Fibroblast of peridontal ligament (primary cell): ENCODE results near the gene PBRM1.
A peak's percentile ranks its signal among the peaks of the same experiment; 100 is the strongest.

ENCODE experiments used
- DNase-seq: peaks from one replicate; pipeline ENCODE4 v3.0.0-alpha.2; 2010; ENCODE audit errors: extremely low read depth

Gene PBRM1

GRCh38 chr3:52509753-52510328 is 175.9 kb downstream of the PBRM1 start:
- no peak for DNase-seq

- peak; percentile 49 for DNase-seq
Observed at GRCh38 chr3:52507359-52507758, 178.4 kb downstream of the PBRM1 start.

- no peak for DNase-seq
Observed at GRCh38 chr3:52506266-52506966, 179.3 kb downstream of the PBRM1 start.

- DNase-seq, result no peak
Observed at GRCh38 chr3:52504977-52505376, 180.7 kb downstream of the PBRM1 start.

- no peak for DNase-seq
Observed at GRCh38 chr3:52503788-52504424, 181.8 kb downstream of the PBRM1 start.

GRCh38 chr3:52502808-52503350 is 182.8 kb downstream of the PBRM1 start:
- no peak for DNase-seq

GRCh38 chr3:52502001-52502400 is 183.7 kb downstream of the PBRM1 start:
- no peak for DNase-seq

GRCh38 chr3:52501046-52501445 is 184.7 kb downstream of the PBRM1 start:
- DNase-seq, result no peak

- peak; percentile 33 for DNase-seq
Observed at GRCh38 chr3:52498137-52499054, 187.3 kb downstream of the PBRM1 start.

- DNase-seq, result peak; percentile 30
Observed at GRCh38 chr3:52495777-52496602, 189.7 kb downstream of the PBRM1 start.
